ENCODE data around the gene STIM1. TPM values are rescaled to one million over a fixed set of nuclear protein-coding genes. Genes with fewer than 3 reads are reported as not detected.

Gene STIM1
- total RNA-seq, 1 experiment from 2014 or later: 15.2 TPM

DNA sequence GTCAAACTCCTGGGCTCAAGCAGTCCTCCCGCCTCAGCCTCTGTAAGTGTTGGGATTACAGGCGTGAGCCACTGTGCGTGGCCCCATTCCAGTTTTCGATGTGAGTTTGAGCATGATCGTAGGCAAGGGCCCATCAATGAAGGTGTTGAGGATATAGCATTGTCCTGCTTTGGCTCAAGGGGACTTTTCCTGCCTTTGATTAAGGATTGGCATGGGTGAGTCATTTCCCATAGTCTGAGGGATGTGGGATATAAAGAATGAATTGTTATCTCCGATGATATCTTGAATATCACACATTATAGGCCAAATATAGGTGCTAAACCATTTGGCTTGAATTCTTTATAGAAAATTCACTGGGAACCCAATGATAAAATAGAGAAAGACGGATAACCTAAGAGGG lies 30.4 kb downstream of the STIM1 start:
- Mint-ChIP-seq H3K4me1 (no peaks in the 10 kb centered on the region), H3K36me3 (ENCODE audit: insufficient read depth in 1 of 3, low read depth in 3 of 3) (no peaks in the 10 kb centered on the region), H3K9me3 (no peaks in the 10 kb centered on the region), H3K27me3 (ENCODE audit: low read depth) (no peaks in the 10 kb centered on the region), H3K27ac (0 out of 7 replicates have a peak overlapping the region, but pooled peaks of 1 of the 3 experiments have one; percentile 17), H3K4me3 (no peak overlapping the region)
- H3K23ac ChIP-seq (ENCODE audit: insufficient read length, low read depth, low read length): no peak overlapping the region
- no peak overlapping the region for H2BK15ac ChIP-seq (ENCODE audit: low read depth, low read length)
- no CpG with 5 or more reads among the region's 7 CpGs for WGBS (ENCODE audit: extremely low coverage, insufficient read length, low lambda C conversion rate)
- no peak overlapping the region for H2AK5ac ChIP-seq (ENCODE audit: insufficient read length, low read length)
- H4K20me1 ChIP-seq (ENCODE audit: control insufficient read depth, insufficient read depth, insufficient read length): no peaks in the 10 kb centered on the region
- H3K79me2 ChIP-seq (ENCODE audit: insufficient read depth, low read length): no peaks in the 10 kb centered on the region
- H2BK5ac ChIP-seq (ENCODE audit: insufficient read length, low read length): no peak overlapping the region
- H2BK120ac ChIP-seq (ENCODE audit: low read depth, low read length, poor library complexity, severe bottlenecking): no peak overlapping the region
- H3K27ac ChIP-seq (ENCODE audit: insufficient read length, low read depth, low read length): no peak overlapping the region
- no peak overlapping the region for H3K18ac ChIP-seq (ENCODE audit: insufficient read length, low read depth, low read length)
- no peak overlapping the region for H2BK20ac ChIP-seq (ENCODE audit: low read depth, low read length, poor library complexity, severe bottlenecking)
- no peaks in the 10 kb centered on the region for H3K79me1 ChIP-seq (ENCODE audit: insufficient read depth, low read depth, low read length, poor library complexity, severe bottlenecking)
- H4K5ac ChIP-seq (ENCODE audit: insufficient read length, low read depth, low read length): no peak overlapping the region
- H3K27me3 ChIP-seq (ENCODE audit: insufficient read depth, low read length): no peaks in the 10 kb centered on the region
- H3K14ac ChIP-seq (ENCODE audit: insufficient read depth, low read length): no peak overlapping the region
- H4K91ac ChIP-seq (ENCODE audit: insufficient read length, low read depth, low read length): no peak overlapping the region
- no peak overlapping the region for H2AFZ ChIP-seq (ENCODE audit: low read length)
- no peak overlapping the region for H3K9ac ChIP-seq (ENCODE audit: extremely low read depth, insufficient read length, low read length)
- no peaks in the 10 kb centered on the region for H3K4me1 ChIP-seq (ENCODE audit: insufficient read depth, low read length)
- TF ChIP-seq, protein P1, sequence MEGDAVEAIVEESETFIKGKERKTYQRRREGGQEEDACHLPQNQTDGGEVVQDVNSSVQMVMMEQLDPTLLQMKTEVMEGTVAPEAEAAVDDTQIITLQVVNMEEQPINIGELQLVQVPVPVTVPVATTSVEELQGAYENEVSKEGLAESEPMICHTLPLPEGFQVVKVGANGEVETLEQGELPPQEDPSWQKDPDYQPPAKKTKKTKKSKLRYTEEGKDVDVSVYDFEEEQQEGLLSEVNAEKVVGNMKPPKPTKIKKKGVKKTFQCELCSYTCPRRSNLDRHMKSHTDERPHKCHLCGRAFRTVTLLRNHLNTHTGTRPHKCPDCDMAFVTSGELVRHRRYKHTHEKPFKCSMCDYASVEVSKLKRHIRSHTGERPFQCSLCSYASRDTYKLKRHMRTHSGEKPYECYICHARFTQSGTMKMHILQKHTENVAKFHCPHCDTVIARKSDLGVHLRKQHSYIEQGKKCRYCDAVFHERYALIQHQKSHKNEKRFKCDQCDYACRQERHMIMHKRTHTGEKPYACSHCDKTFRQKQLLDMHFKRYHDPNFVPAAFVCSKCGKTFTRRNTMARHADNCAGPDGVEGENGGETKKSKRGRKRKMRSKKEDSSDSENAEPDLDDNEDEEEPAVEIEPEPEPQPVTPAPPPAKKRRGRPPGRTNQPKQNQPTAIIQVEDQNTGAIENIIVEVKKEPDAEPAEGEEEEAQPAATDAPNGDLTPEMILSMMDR (conservative IDR thresholded peaks at IDR 0.05): no peak
- H3T11ph ChIP-seq (ENCODE audit: low read length): no peak overlapping the region
- H3K56ac ChIP-seq (ENCODE audit: insufficient read length, low read depth, low read length): no peak overlapping the region
- no peaks in the 10 kb centered on the region for H3K9me3 ChIP-seq (ENCODE audit: control insufficient read depth, low read depth, low read length)
- no peak overlapping the region for H3K4me2 ChIP-seq (ENCODE audit: insufficient read depth, insufficient read length, low read length)
- H3K4ac ChIP-seq (ENCODE audit: low read depth, low read length): no peak overlapping the region
- no peak for DNase-seq
- H3K23me2 ChIP-seq (ENCODE audit: insufficient read length, low read depth, low read length, poor library complexity, severe bottlenecking): no peaks in the 10 kb centered on the region
- no peak overlapping the region for H2BK12ac ChIP-seq (ENCODE audit: insufficient read length, low read depth, low read length)
- no peak overlapping the region for H4K8ac ChIP-seq (replicated peaks; ENCODE audit: insufficient read length, low read depth, low read length)

Measured in H9 (cell line).